Activated effector memory CD4-positive, alpha-beta T cell treated with anti-CD3 and anti-CD28 coated beads, Interleukin-2, amount 50 U/mL, for 16 hours (primary cell): ENCODE data around the gene IFNAR1.
"Not testable (repeated sequence)": the region's sequence is repeated elsewhere in the genome, so short reads cannot be mapped to it uniquely, and the experiment has no call there.

Source experiments
- DNase-seq: peaks from one replicate; pipeline ENCODE4 v3.0.0-alpha.2; 2020

Gene IFNAR1

GRCh38 chr21:33308586-33309490, 15.9 kb upstream of the IFNAR1 start:
- no peak for DNase-seq

GRCh38 chr21:33309778-33310177, 15.0 kb upstream of the IFNAR1 start:
- no peak for DNase-seq

- no peak for DNase-seq
These were observed 12.6 kb upstream of the IFNAR1 start for GRCh38 chr21:33312121-33312520.

- no peak for DNase-seq
These were observed 11.6 kb upstream of the IFNAR1 start for GRCh38 chr21:33313183-33313582.

GRCh38 chr21:33313611-33314010, 11.2 kb upstream of the IFNAR1 start:
- DNase-seq: no peak

- no peak for DNase-seq
These were observed 10.7 kb upstream of the IFNAR1 start for GRCh38 chr21:33314111-33314510.

GRCh38 chr21:33315946-33316710, 8.6 kb upstream of the IFNAR1 start:
- DNase-seq: no peak

- DNase-seq: no peak
These were observed 7.6 kb upstream of the IFNAR1 start for GRCh38 chr21:33317145-33317544.

- DNase-seq: no peak
These were observed 6.8 kb upstream of the IFNAR1 start for GRCh38 chr21:33317786-33318486.

- DNase-seq: not testable (repeated sequence)
These were observed 3.8 kb upstream of the IFNAR1 start for GRCh38 chr21:33321005-33321404.

GRCh38 chr21:33323610-33324009, 1.2 kb upstream of the IFNAR1 start:
- not testable (repeated sequence) for DNase-seq

- peak; percentile 91 for DNase-seq
These were observed 675 bp downstream of the IFNAR1 start for GRCh38 chr21:33325222-33326067.

- DNase-seq: no peak
These were observed 2.6 kb downstream of the IFNAR1 start for GRCh38 chr21:33327326-33327725.

- DNase-seq: no peak
These were observed 3.1 kb downstream of the IFNAR1 start for GRCh38 chr21:33327792-33328433.

- no peak for DNase-seq
These were observed 6.0 kb downstream of the IFNAR1 start for GRCh38 chr21:33330726-33331125.

GRCh38 chr21:33332143-33332542, 7.4 kb downstream of the IFNAR1 start:
- DNase-seq: no peak

- DNase-seq: no peak
These were observed 9.4 kb downstream of the IFNAR1 start for GRCh38 chr21:33334191-33334590.

- DNase-seq: no peak
These were observed 10.1 kb downstream of the IFNAR1 start for GRCh38 chr21:33334824-33335223.

GRCh38 chr21:33339135-33339534, 14.4 kb downstream of the IFNAR1 start:
- no peak for DNase-seq

GRCh38 chr21:33339918-33340317, 15.1 kb downstream of the IFNAR1 start:
- DNase-seq: no peak

- DNase-seq: no peak
These were observed 21.0 kb downstream of the IFNAR1 start for GRCh38 chr21:33345751-33346238.

GRCh38 chr21:33348706-33349105, 23.9 kb downstream of the IFNAR1 start:
- DNase-seq: no peak
